Mesothelial cell of epicardium (in vitro differentiated cells): ENCODE measurements around the gene USP5. TPM values are rescaled to one million over a fixed set of nuclear protein-coding genes. Genes with fewer than 3 reads are reported as not detected.
"Not testable (repeated sequence)": the region's sequence is repeated elsewhere in the genome, so short reads cannot be mapped to it uniquely, and the experiment has no call there.

Experiments
- DNase-seq, 2 experiments: peaks; one replicate each; pipeline ENCODE4 v3.0.0; 2021; ENCODE audit warnings: low spot score in 2 of 2; ENCODE audit not compliant: unreplicated experiment in 2 of 2
- H3K27ac Mint-ChIP-seq: 2 replicates; pipeline ENCODE4 v1.8.0; 2021; ENCODE audit warnings: mixed read lengths
- H3K27me3 Mint-ChIP-seq: 2 replicates; pipeline ENCODE4 v1.8.0; 2021; ENCODE audit warnings: low read depth, mixed read lengths
- H3K36me3 Mint-ChIP-seq: 2 replicates; pipeline ENCODE4 v1.8.0; 2021; ENCODE audit warnings: mixed read lengths
- H3K4me1 Mint-ChIP-seq: 2 replicates; pipeline ENCODE4 v1.8.0; 2021; ENCODE audit warnings: mixed read lengths
- H3K4me3 Mint-ChIP-seq: 2 replicates; pipeline ENCODE4 v1.8.0; 2021; ENCODE audit warnings: mild to moderate bottlenecking, moderate library complexity, mixed read lengths
- H3K9me3 Mint-ChIP-seq: 2 replicates; pipeline ENCODE4 v1.8.0; 2021; ENCODE audit warnings: mixed read lengths
- CTCF ChIP-seq: fragments of 200-600 bp; sonication (generic); IDR thresholded peaks from one replicate; pipeline ENCODE4 v1.5.0; 2021; ENCODE audit warnings: antibody characterized with exemption; ENCODE audit not compliant: unreplicated experiment
- total RNA-seq: library from RNA; stranded (reverse); gene quantifications from 3 replicates; pipeline ENCODE4 v1.2.1, GENCODE V29; 2021

The USP5 gene
- total RNA-seq, 1 donor from 2014 or later: 119 TPM

- Mint-ChIP-seq H3K4me1 (peaks cover 4% of the 10 kb centered on the region), H3K36me3 (peaks cover 38% of the 10 kb centered on the region), H3K4me3 (no peak overlapping the region), H3K27me3 (no peaks in the 10 kb centered on the region), H3K9me3 (no peaks in the 10 kb centered on the region), H3K27ac (no peak overlapping the region)
- no peak for DNase-seq
- no peak for TF ChIP-seq CTCF
Observed at GRCh38 chr12:6863033-6863432, 11.1 kb downstream of the USP5 start.

GRCh38 chr12:6863586-6864321 is 11.8 kb downstream of the USP5 start:
- Mint-ChIP-seq H3K27me3 (no peaks in the 10 kb centered on the region), H3K27ac (no peak overlapping the region), H3K9me3 (no peaks in the 10 kb centered on the region), H3K4me1 (peaks cover 10% of the 10 kb centered on the region), H3K4me3 (no peak overlapping the region), H3K36me3 (peaks cover 36% of the 10 kb centered on the region)
- TF ChIP-seq CTCF: no peak
- DNase-seq: no peak

GRCh38 chr12:6865307-6865706 is 13.4 kb downstream of the USP5 start:
- H3K36me3 Mint-ChIP-seq: peaks cover 39% of the 10 kb centered on the region
- not testable (repeated sequence) for H3K27ac Mint-ChIP-seq, DNase-seq, H3K9me3 Mint-ChIP-seq, H3K27me3 Mint-ChIP-seq
- peaks cover 20% of the 10 kb centered on the region for H3K4me1 Mint-ChIP-seq
- H3K4me3 Mint-ChIP-seq: peak overlapping the region; percentile 13

- Mint-ChIP-seq H3K36me3 (peaks cover 35% of the 10 kb centered on the region), H3K27ac (no peak overlapping the region), H3K4me3 (peak overlapping the region; percentile 92), H3K4me1 (peaks cover 24% of the 10 kb centered on the region), H3K27me3 (no peaks in the 10 kb centered on the region), H3K9me3 (no peaks in the 10 kb centered on the region)
- TF ChIP-seq CTCF: no peak
- no peak for DNase-seq
Observed at GRCh38 chr12:6866163-6866919, 14.4 kb downstream of the USP5 start.

- peaks cover 34% of the 10 kb centered on the region for H3K36me3 Mint-ChIP-seq
- no peaks in the 10 kb centered on the region for H3K9me3 Mint-ChIP-seq
- H3K4me1 Mint-ChIP-seq: peaks cover 29% of the 10 kb centered on the region
- no peaks in the 10 kb centered on the region for H3K27me3 Mint-ChIP-seq
- peak in 1 of 2 experiments; percentile 47 for DNase-seq
- H3K27ac Mint-ChIP-seq: peak overlapping the region; percentile 25
- peak overlapping the region; percentile 92 for H3K4me3 Mint-ChIP-seq
- TF ChIP-seq CTCF: no peak
Observed at GRCh38 chr12:6866920-6867412, 15.0 kb downstream of the USP5 start.
